HG02623 (cell line): ENCODE data around the gene L1CAM.

ENCODE experiments used
- ATAC-seq: cut with Tn5 transposase; IDR thresholded peaks from one replicate; pipeline ENCODE4 v1.9.1; 2021; ENCODE audit warnings: moderate library complexity; ENCODE audit not compliant: unreplicated experiment

The L1CAM gene

DNA sequence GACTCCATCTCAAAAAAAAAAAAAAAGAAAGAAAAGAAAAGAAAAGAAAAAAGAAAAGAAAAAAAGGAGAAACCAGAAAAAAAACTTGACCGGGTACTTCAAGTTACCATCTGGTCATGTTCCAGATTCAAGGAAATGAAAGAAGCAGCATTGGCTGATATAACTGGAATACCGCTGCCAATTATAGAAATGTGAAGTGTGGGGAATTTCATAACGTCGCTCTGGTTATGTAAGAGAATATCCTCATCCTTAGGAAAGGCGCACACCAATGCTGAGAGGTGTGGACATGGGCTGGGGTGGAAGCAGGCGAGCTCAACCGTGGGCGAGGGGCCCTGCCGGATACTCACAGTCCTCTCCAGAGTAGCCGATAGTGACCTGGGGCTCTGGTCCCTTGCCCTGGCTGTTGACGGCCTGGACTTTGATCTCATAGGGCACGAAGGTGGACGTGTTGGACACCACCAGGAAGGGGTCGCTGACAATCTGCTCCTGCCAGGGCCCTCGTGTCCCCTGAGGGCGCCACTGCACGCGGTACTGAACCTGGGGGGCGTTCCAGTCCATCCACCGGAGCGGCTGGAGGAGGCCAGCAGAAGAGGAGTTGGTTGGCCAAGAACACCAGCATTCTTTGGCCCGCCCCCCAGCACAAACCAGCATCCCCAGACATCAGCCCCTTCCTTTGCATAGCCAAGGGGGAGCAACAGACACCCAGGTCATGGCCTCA, 19.5 kb downstream of the L1CAM start:
- ATAC-seq, result no peak

DNA sequence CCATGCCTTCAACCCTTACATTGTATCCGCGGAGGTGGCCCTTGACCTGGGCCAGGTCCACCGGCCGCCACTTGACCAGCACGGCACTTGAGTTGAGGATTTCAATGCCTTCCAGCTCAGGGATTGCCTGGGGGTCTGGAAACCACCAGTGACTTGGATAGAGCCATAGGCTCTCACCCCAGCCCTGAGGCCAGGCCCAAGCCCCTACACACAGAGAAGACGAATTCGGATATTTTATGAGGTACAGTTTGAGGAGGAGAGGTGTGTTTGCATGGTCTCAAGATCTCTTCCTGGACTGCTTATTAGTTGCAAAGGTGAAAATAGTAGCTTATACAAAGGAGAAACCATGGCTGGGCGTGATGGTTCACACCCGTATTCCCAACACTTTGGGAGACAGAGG, 20.3 kb downstream of the L1CAM start:
- no peak for ATAC-seq

- ATAC-seq, result no peak
Measured at GRCh38 chrX:153865321-153865580, 20.7 kb downstream of the L1CAM start.

- no peak for ATAC-seq
Measured at GRCh38 chrX:153864561-153865320, 21.2 kb downstream of the L1CAM start.

- no peak for ATAC-seq
Measured at GRCh38 chrX:153864101-153864500, 21.9 kb downstream of the L1CAM start.

- ATAC-seq, result no peak
Measured at GRCh38 chrX:153863251-153863991, 22.6 kb downstream of the L1CAM start.

DNA sequence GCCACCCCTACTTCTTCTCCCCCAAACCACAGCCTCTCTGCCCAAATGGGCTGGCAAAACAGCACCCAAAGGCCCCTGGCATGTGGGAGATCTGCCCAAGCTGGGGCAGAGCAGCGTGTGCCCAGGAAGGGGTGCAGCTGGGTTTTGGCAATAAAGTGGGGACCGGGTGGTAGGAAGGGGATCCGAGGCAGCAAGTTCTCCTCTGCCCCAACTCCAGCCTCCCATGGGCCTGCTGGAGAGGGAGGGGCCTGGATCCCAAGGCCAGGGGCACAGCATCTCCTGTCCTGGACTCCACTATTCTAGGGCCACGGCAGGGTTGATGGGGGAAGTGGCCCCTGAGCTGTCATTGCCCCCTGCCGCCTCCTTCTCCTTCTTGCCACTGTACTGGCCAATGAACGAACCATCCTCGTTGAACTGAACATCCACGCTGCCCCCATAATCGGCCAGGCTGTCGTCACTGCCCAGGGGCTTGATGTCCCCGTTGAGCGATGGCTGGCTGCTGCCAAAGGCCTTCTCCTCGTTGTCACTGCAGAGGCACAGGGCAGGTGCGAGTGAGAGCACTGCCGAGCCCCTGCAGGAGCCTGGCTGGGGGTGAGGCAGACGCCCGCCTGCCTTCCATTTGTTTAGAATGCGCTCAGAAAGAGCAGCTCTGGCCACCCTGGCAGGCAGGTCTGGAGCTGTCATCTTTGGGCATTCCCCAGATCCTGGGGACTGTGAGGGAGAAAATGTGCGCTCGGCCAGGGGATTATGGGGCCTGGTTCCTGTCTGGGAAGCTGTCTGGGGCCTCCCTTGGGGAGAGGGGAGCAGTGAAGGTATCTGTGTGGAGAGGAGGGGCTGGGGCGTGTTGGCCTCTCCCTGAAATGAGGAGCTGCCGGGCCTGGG, 23.4 kb downstream of the L1CAM start:
- ATAC-seq, result no peak

GRCh38 chrX:153861733-153862310, 24.2 kb downstream of the L1CAM start:
- ATAC-seq, result no peak

DNA sequence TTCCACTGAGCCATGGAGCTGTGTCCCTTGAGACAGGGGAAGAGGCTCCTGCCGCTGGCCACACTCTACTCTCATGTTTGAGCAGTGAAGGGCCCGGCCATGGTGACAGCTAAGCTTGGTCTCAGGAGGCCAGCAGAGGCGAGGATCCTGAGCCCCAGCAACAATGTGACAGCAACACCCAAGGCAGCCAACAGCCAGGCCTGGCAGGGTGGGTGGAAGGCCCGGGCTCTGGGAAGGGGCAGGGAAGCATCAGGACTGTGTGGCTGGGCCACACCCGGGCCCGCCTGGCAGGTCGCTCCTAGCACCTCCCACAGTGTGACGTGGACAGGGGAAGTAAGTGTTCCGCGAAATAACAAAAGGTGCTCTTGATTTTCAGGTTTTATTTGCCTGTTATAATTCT, 24.8 kb downstream of the L1CAM start:
- ATAC-seq, result no peak

GRCh38 chrX:153857348-153857903, 28.5 kb downstream of the L1CAM start:
- no peak for ATAC-seq

DNA sequence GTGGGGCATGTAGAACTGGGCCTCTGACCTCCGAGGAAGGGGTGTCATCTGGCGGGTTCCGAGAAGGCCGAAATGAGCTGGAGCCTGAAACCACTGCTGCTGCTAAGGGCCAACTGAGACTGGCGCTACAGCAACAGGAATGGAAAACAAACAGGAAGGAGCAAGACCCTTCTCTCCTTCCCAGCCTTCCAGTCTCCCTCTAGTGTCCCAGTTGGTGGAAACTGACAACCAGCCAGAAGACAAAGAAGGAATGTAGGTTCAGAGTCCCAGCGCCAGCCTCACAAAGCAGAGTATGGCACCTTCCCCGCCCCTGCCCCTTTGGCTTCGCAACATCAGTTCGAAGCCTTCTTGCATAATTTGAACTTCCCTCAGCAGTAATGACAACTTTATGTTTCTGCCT, 31.3 kb downstream of the L1CAM start:
- ATAC-seq, result no peak

GRCh38 chrX:153853902-153854267, 32.1 kb downstream of the L1CAM start:
- no peak for ATAC-seq

- no peak for ATAC-seq
Measured at GRCh38 chrX:153853180-153853901, 32.6 kb downstream of the L1CAM start.

DNA sequence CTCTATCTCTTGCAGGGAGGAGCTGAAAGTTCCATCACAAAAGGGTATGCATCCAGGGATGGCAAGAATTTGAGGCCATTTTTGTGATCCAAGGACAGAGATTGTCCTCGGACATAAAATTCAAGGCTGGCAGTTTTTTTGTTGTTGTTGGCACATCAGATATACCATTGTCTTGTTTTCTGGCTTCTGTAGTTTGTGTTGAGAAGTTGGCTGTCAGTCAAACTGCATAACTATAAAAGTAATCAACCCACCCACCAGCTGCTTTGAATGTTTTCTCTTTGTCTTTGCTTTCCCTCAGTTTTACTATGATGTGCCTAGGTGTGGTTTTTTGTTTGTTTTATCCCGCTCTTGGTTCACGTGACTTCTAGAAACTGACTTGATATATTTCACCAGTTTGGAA, 34.0 kb downstream of the L1CAM start:
- no peak for ATAC-seq

GRCh38 chrX:153848325-153848724, 37.6 kb downstream of the L1CAM start:
- ATAC-seq, result no peak

GRCh38 chrX:153845842-153846241, 40.1 kb downstream of the L1CAM start:
- ATAC-seq, result no peak

DNA sequence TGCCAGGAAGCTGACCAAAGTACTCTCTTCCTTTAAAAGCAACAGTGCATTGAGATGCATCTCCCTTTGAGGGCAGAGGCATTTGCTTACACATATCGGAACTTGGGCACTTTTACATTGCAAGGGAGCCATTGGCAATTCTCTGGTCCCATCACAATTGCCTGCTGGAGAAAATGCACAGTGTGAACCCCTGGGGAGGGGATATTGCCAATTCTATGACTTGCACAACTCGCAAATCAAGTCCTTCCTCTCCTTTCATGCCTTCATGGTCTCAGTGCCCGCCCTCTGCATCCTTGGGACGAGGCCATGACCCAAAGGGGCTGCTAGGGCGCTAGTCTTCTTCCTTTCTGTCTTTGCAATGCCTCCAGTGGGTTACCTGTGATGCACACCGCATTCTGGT, 40.8 kb downstream of the L1CAM start:
- ATAC-seq, result no peak

- ATAC-seq, result no peak
Measured at GRCh38 chrX:153844509-153845082, 41.4 kb downstream of the L1CAM start.

- ATAC-seq, result no peak
Measured at GRCh38 chrX:153836921-153837320, 49.1 kb downstream of the L1CAM start.

- no peak for ATAC-seq
Measured at GRCh38 chrX:153832728-153833127, 53.2 kb downstream of the L1CAM start.
